ENCODE data around the gene CCDC154.
"Not testable (repeated sequence)": the region's sequence is repeated elsewhere in the genome, so short reads cannot be mapped to it uniquely, and the experiment has no call there.

The CCDC154 gene

DNA sequence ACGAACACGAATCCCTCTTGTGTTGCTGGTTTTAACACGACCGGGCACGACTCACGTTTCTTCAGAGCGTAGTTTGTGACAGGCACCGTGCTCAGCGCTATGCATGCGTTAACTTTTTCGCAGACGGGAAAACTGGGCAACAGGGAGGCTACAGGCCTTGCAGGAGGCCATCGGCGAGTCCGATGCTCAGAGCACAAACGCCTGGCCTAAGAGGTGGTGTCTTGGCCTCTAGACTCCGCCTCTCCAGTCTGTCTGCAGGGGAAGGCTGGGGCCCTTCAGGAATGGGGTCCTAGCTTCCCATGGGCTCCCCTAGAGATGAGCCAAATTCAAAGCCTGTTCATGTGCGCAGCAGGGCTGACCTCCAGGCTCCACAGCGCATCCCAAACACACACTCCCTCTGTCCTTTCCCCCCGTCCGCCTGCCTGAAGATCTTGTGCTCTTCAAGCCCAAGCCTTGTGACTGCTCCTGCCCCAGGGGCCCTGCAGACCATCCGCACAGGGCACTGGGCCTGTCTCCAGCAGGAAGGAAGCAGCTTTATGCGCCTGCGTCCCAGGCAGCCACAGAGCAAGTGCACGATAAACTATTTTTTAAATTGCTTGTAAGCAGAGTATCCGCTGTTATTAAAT, 27.3 kb upstream of the CCDC154 start:
- Histone ChIP-seq H3K27me3 (ENCODE audit: control insufficient read depth, insufficient read depth, low read length) (no peaks in the 10 kb centered on the region), H3K9ac (ENCODE audit: low read depth, low read length) (no peak overlapping the region)

GRCh38 chr16:1470481-1471251, 26.3 kb upstream of the CCDC154 start:
- Histone ChIP-seq H3K9me3 (ENCODE audit: control insufficient read depth, insufficient read depth, low read length) (no peaks in the 10 kb centered on the region), H3K27me3 (ENCODE audit: control insufficient read depth, insufficient read depth, low read length) (no peaks in the 10 kb centered on the region), H3K4me3 (ENCODE audit: low read depth, low read length) (no peak overlapping the region), H3K36me3 (ENCODE audit: control insufficient read depth, insufficient read depth, low read length) (no peaks in the 10 kb centered on the region), H3K27ac (ENCODE audit: low read depth, low read length) (peak overlapping the region; percentile 31), H3K9ac (ENCODE audit: low read depth, low read length) (no peak overlapping the region; the same call in 1 of the 2 replicates), H3K4me1 (ENCODE audit: control insufficient read depth, insufficient read depth, low read length) (no peaks in the 10 kb centered on the region)

More for the DNA sequence above, 27.3 kb upstream of the CCDC154 start:
- Histone ChIP-seq H3K9me3 (ENCODE audit: control insufficient read depth, insufficient read depth, low read length) (no peaks in the 10 kb centered on the region), H3K36me3 (ENCODE audit: control insufficient read depth, insufficient read depth, low read length) (no peaks in the 10 kb centered on the region), H3K27ac (ENCODE audit: low read depth, low read length) (no peak overlapping the region), H3K4me3 (ENCODE audit: low read depth, low read length) (no peak overlapping the region), H3K4me1 (ENCODE audit: control insufficient read depth, insufficient read depth, low read length) (no peaks in the 10 kb centered on the region)

- Histone ChIP-seq H3K4me1 (ENCODE audit: control insufficient read depth, insufficient read depth, low read length) (no peaks in the 10 kb centered on the region), H3K27ac (ENCODE audit: low read depth, low read length) (no peak overlapping the region), H3K9me3 (ENCODE audit: control insufficient read depth, insufficient read depth, low read length) (no peaks in the 10 kb centered on the region), H3K9ac (ENCODE audit: low read depth, low read length) (no peak overlapping the region), H3K36me3 (ENCODE audit: control insufficient read depth, insufficient read depth, low read length) (no peaks in the 10 kb centered on the region), H3K27me3 (ENCODE audit: control insufficient read depth, insufficient read depth, low read length) (no peaks in the 10 kb centered on the region), H3K4me3 (ENCODE audit: low read depth, low read length) (no peak overlapping the region)
These were observed 25.4 kb upstream of the CCDC154 start for GRCh38 chr16:1469693-1470201.

GRCh38 chr16:1469141-1469540, 24.8 kb upstream of the CCDC154 start:
- not testable (repeated sequence) for H3K9ac ChIP-seq (ENCODE audit: low read depth, low read length); H3K4me1 ChIP-seq (ENCODE audit: control insufficient read depth, insufficient read depth, low read length); H3K4me3 ChIP-seq (ENCODE audit: low read depth, low read length); H3K9me3 ChIP-seq (ENCODE audit: control insufficient read depth, insufficient read depth, low read length); H3K36me3 ChIP-seq (ENCODE audit: control insufficient read depth, insufficient read depth, low read length); H3K27ac ChIP-seq (ENCODE audit: low read depth, low read length); H3K27me3 ChIP-seq (ENCODE audit: control insufficient read depth, insufficient read depth, low read length)

- Histone ChIP-seq H3K4me3 (ENCODE audit: low read depth, low read length) (no peak overlapping the region), H3K36me3 (ENCODE audit: control insufficient read depth, insufficient read depth, low read length) (no peaks in the 10 kb centered on the region), H3K4me1 (ENCODE audit: control insufficient read depth, insufficient read depth, low read length) (no peaks in the 10 kb centered on the region), H3K27me3 (ENCODE audit: control insufficient read depth, insufficient read depth, low read length) (no peaks in the 10 kb centered on the region), H3K9me3 (ENCODE audit: control insufficient read depth, insufficient read depth, low read length) (no peaks in the 10 kb centered on the region), H3K9ac (ENCODE audit: low read depth, low read length) (no peak overlapping the region), H3K27ac (ENCODE audit: low read depth, low read length) (no peak overlapping the region)
These were observed 24.1 kb upstream of the CCDC154 start for GRCh38 chr16:1468426-1468810.

GRCh38 chr16:1466968-1467521, 22.7 kb upstream of the CCDC154 start:
- Histone ChIP-seq H3K4me3 (ENCODE audit: low read depth, low read length) (no peak overlapping the region), H3K4me1 (ENCODE audit: control insufficient read depth, insufficient read depth, low read length) (no peaks in the 10 kb centered on the region), H3K9me3 (ENCODE audit: control insufficient read depth, insufficient read depth, low read length) (no peaks in the 10 kb centered on the region), H3K27ac (ENCODE audit: low read depth, low read length) (no peak overlapping the region), H3K27me3 (ENCODE audit: control insufficient read depth, insufficient read depth, low read length) (no peaks in the 10 kb centered on the region), H3K36me3 (ENCODE audit: control insufficient read depth, insufficient read depth, low read length) (no peaks in the 10 kb centered on the region), H3K9ac (ENCODE audit: low read depth, low read length) (no peak overlapping the region)

DNA sequence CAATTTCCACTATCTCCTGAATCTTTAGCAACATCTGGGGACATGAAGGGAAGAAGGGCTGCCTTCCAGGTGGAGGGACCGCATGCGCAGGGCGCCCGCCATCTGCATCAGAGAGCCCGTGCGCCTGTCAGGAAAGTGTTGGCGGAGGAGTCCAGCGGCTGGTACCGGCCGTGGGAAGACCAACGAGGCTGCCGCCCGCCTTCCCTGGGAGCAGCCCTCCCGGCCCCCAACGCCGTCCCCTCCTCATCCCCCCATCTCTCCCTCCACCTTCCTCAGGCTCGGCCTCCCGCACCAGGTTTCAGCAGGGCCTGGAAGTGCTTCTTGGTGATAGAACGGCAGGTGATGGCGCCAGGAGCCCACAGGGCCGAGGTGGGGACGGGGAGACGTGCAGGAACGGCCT, 21.7 kb upstream of the CCDC154 start:
- Histone ChIP-seq H3K4me3 (ENCODE audit: low read depth, low read length) (no peak overlapping the region), H3K27me3 (ENCODE audit: control insufficient read depth, insufficient read depth, low read length) (no peaks in the 10 kb centered on the region), H3K4me1 (ENCODE audit: control insufficient read depth, insufficient read depth, low read length) (no peaks in the 10 kb centered on the region), H3K36me3 (ENCODE audit: control insufficient read depth, insufficient read depth, low read length) (peaks cover 4% of the 10 kb centered on the region), H3K27ac (ENCODE audit: low read depth, low read length) (no peak overlapping the region), H3K9ac (ENCODE audit: low read depth, low read length) (no peak overlapping the region), H3K9me3 (ENCODE audit: control insufficient read depth, insufficient read depth, low read length) (no peaks in the 10 kb centered on the region)

- Histone ChIP-seq H3K27me3 (ENCODE audit: control insufficient read depth, insufficient read depth, low read length) (no peaks in the 10 kb centered on the region), H3K9me3 (ENCODE audit: control insufficient read depth, insufficient read depth, low read length) (no peaks in the 10 kb centered on the region), H3K4me3 (ENCODE audit: low read depth, low read length) (no peak overlapping the region), H3K36me3 (ENCODE audit: control insufficient read depth, insufficient read depth, low read length) (peaks cover 9% of the 10 kb centered on the region), H3K27ac (ENCODE audit: low read depth, low read length) (no peak overlapping the region), H3K9ac (ENCODE audit: low read depth, low read length) (no peak overlapping the region), H3K4me1 (ENCODE audit: control insufficient read depth, insufficient read depth, low read length) (no peaks in the 10 kb centered on the region)
These were observed 21.2 kb upstream of the CCDC154 start for GRCh38 chr16:1465567-1465915.

DNA sequence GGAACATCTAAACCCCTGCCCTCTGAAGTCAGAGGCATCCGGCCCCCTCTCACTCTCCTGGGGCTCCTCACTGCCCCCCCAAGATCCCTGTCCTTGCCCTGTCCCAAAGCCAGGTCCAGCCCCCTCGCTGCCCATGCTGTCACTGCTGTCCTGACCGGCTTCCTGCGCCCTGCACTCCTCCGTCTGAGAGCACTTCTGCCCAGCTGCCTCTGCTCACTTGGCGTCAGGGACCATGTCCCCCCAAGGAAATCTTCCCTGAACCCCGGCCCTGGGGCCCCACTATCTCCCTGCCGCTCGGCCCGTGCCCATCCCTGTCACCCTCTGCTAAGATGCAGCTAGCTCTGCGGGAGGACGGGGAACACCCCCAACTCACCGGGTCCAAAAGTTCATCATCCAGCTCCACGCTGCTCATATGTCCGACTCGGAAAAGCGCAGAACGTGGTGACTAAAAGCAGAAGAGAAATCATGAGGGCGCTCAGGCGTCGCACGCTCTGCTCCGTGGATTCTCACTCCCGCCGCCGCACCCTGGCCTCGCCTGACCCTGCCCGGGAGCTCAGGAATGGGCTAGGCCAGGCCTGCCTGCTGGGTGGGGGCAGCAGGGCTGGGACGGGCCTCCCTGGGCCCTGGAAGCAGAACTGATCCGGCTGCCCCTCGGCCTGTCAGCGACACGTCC, 20.7 kb upstream of the CCDC154 start:
- Histone ChIP-seq H3K4me1 (ENCODE audit: control insufficient read depth, insufficient read depth, low read length) (no peaks in the 10 kb centered on the region), H3K27ac (ENCODE audit: low read depth, low read length) (no peak overlapping the region), H3K36me3 (ENCODE audit: control insufficient read depth, insufficient read depth, low read length) (peaks cover 13% of the 10 kb centered on the region), H3K9ac (ENCODE audit: low read depth, low read length) (no peak overlapping the region), H3K27me3 (ENCODE audit: control insufficient read depth, insufficient read depth, low read length) (no peaks in the 10 kb centered on the region), H3K4me3 (ENCODE audit: low read depth, low read length) (no peak overlapping the region), H3K9me3 (ENCODE audit: control insufficient read depth, insufficient read depth, low read length) (no peaks in the 10 kb centered on the region)

- Histone ChIP-seq H3K9me3 (ENCODE audit: control insufficient read depth, insufficient read depth, low read length) (no peaks in the 10 kb centered on the region), H3K4me3 (ENCODE audit: low read depth, low read length) (no peak overlapping the region), H3K9ac (ENCODE audit: low read depth, low read length) (no peak overlapping the region), H3K4me1 (ENCODE audit: control insufficient read depth, insufficient read depth, low read length) (no peaks in the 10 kb centered on the region), H3K27me3 (ENCODE audit: control insufficient read depth, insufficient read depth, low read length) (no peaks in the 10 kb centered on the region), H3K36me3 (ENCODE audit: control insufficient read depth, insufficient read depth, low read length) (peaks cover 14% of the 10 kb centered on the region), H3K27ac (ENCODE audit: low read depth, low read length) (no peak overlapping the region)
These were observed 20.0 kb upstream of the CCDC154 start for GRCh38 chr16:1464196-1464893.

All from HUES48 (cell line).